ENCODE data around the gene CTBP2. TPM values are rescaled to one million over a fixed set of nuclear protein-coding genes. Genes with fewer than 3 reads are reported as not detected.

Gene CTBP2
- total RNA-seq, 1 donor from 2014 or later: 55.2 TPM

GRCh38 chr10:124994573-124995473 lies 165.5 kb downstream of the CTBP2 start:
- Mint-ChIP-seq H3K4me3 (no peak overlapping the region), H3K4me1 (peaks cover 3% of the 10 kb centered on the region), H3K9me3 (no peaks in the 10 kb centered on the region), H3K27me3 (ENCODE audit: insufficient read depth, low read depth) (peaks cover 2% of the 10 kb centered on the region), H3K27ac (no peak overlapping the region), H3K36me3 (peaks cover 39% of the 10 kb centered on the region)
- Histone ChIP-seq H4K20me1 (ENCODE audit: low read depth) (peaks cover 18% of the 10 kb centered on the region), H3K4me1 (no peaks in the 10 kb centered on the region), H3K4me3 (no peak overlapping the region), H3K9ac (no peak overlapping the region), H3K4me2 (no peak overlapping the region), H3K9me3 (ENCODE audit: low read depth) (no peaks in the 10 kb centered on the region), H3K27ac (no peak overlapping the region), H3K79me2 (ENCODE audit: low read depth) (peaks cover 2% of the 10 kb centered on the region), H3K27me3 (no peaks in the 10 kb centered on the region), H3K36me3 (peaks cover 6% of the 10 kb centered on the region), H2AFZ (replicated peaks) (no peak overlapping the region), H3F3A (ENCODE audit: low read depth) (peaks cover 18% of the 10 kb centered on the region)
- no peak for TF ChIP-seq EZH2 (IDR thresholded peaks at IDR 0.05)
- TF ChIP-seq, protein P1, sequence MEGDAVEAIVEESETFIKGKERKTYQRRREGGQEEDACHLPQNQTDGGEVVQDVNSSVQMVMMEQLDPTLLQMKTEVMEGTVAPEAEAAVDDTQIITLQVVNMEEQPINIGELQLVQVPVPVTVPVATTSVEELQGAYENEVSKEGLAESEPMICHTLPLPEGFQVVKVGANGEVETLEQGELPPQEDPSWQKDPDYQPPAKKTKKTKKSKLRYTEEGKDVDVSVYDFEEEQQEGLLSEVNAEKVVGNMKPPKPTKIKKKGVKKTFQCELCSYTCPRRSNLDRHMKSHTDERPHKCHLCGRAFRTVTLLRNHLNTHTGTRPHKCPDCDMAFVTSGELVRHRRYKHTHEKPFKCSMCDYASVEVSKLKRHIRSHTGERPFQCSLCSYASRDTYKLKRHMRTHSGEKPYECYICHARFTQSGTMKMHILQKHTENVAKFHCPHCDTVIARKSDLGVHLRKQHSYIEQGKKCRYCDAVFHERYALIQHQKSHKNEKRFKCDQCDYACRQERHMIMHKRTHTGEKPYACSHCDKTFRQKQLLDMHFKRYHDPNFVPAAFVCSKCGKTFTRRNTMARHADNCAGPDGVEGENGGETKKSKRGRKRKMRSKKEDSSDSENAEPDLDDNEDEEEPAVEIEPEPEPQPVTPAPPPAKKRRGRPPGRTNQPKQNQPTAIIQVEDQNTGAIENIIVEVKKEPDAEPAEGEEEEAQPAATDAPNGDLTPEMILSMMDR (IDR thresholded peaks at IDR 0.05): no peak
- no peak for DNase-seq (ENCODE audit: low spot score)

DNA sequence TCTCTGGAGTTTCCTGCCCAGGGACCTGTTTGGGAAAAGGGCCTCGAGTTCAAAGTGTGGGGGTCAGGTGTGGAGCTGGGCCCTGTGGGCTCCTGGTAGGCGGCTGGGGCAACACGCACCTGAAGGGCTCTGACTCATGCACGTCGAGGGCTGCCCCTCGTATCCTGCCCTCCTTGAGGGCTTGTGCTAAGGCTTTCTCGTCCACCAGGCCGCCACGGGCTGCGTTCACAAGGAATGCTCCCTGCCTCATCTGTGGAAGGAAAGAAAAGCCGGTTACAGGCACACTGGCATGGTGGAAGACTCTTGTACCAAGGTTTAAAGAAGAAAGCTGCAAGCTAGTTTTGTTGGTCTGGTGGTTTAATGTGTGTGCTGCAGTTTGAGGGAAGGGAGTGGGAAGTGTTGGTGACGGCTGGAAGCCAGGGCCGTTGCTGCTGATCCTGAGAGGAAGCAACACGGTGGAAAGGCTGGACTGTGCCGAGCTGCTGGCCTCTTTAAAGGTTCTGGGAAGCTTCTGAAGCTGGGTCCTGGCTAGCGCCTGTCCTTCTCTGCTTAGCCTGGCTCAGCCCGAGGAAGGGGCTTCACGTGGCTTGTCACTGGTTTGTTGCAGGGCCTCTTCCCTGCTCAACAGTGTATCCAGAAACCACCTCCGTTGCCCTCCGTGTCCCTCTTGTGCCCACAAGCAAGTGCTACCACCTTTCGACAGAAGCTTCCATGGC lies 166.5 kb downstream of the CTBP2 start:
- H3K9me3 Mint-ChIP-seq: no peaks in the 10 kb centered on the region
- H3K36me3 ChIP-seq: peaks cover 6% of the 10 kb centered on the region
- peaks cover 45% of the 10 kb centered on the region for H3K36me3 Mint-ChIP-seq
- no peaks in the 10 kb centered on the region for H3K4me1 ChIP-seq
- peaks cover 18% of the 10 kb centered on the region for H3F3A ChIP-seq (ENCODE audit: low read depth)
- H3K4me3 ChIP-seq: no peak overlapping the region
- no peak overlapping the region for H2AFZ ChIP-seq (replicated peaks)
- H3K79me2 ChIP-seq (ENCODE audit: low read depth): no peaks in the 10 kb centered on the region
- H3K27me3 ChIP-seq: no peaks in the 10 kb centered on the region
- H3K9me3 ChIP-seq (ENCODE audit: low read depth): no peaks in the 10 kb centered on the region
- H3K4me1 Mint-ChIP-seq: no peaks in the 10 kb centered on the region
- no peak overlapping the region for H3K9ac ChIP-seq
- no peak for DNase-seq (ENCODE audit: low spot score)
- H3K4me2 ChIP-seq: no peak overlapping the region
- H3K27ac ChIP-seq: no peak overlapping the region
- TF ChIP-seq EZH2 (IDR thresholded peaks at IDR 0.05) (no peak), EZH2phosphoT487 (IDR thresholded peaks at IDR 0.05) (no peak)
- TF ChIP-seq, protein P1 (IDR thresholded peaks at IDR 0.05): no peak
- peaks cover 9% of the 10 kb centered on the region for H4K20me1 ChIP-seq (ENCODE audit: low read depth)
- no peak overlapping the region for H3K4me3 Mint-ChIP-seq
- peaks cover 2% of the 10 kb centered on the region for H3K27me3 Mint-ChIP-seq (ENCODE audit: insufficient read depth, low read depth)
- no peak overlapping the region for H3K27ac Mint-ChIP-seq

DNA sequence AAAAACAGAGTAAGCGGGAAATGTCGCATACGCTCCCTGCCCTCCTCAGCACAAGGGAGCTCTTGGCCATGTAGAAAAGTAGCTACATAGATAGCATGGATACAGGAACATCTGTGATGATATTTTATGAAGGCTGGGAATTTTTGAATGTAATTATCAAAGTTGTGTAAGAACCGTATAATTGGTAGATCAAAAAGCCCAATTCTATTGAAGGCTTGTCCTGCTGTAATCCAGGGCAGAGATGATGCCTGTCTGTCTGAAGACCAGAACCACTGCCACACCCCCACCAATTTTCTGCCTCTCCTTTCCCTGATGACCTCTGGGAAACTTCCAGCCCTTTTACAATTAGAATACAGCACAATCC lies 167.0 kb downstream of the CTBP2 start:
- Histone ChIP-seq H4K20me1 (ENCODE audit: low read depth) (peaks cover 5% of the 10 kb centered on the region), H3K4me3 (no peak overlapping the region), H3K9ac (no peak overlapping the region), H3K9me3 (ENCODE audit: low read depth) (no peaks in the 10 kb centered on the region), H3K27ac (no peak overlapping the region), H2AFZ (replicated peaks) (no peak overlapping the region), H3K4me2 (no peak overlapping the region), H3F3A (ENCODE audit: low read depth) (peaks cover 18% of the 10 kb centered on the region), H3K27me3 (no peaks in the 10 kb centered on the region), H3K4me1 (no peaks in the 10 kb centered on the region), H3K36me3 (peaks cover 6% of the 10 kb centered on the region), H3K79me2 (ENCODE audit: low read depth) (no peaks in the 10 kb centered on the region)
- peaks cover 2% of the 10 kb centered on the region for H3K27me3 Mint-ChIP-seq (ENCODE audit: insufficient read depth, low read depth)
- H3K4me3 Mint-ChIP-seq: no peak overlapping the region
- TF ChIP-seq EZH2phosphoT487 (IDR thresholded peaks at IDR 0.05) (no peak), EZH2 (IDR thresholded peaks at IDR 0.05) (no peak)
- TF ChIP-seq, protein P1 (IDR thresholded peaks at IDR 0.05): no peak
- H3K27ac Mint-ChIP-seq: peak overlapping the region; percentile 25
- H3K36me3 Mint-ChIP-seq: peaks cover 49% of the 10 kb centered on the region
- no peak for DNase-seq (ENCODE audit: low spot score)
- no peaks in the 10 kb centered on the region for H3K9me3 Mint-ChIP-seq
- no peaks in the 10 kb centered on the region for H3K4me1 Mint-ChIP-seq

All from neural progenitor cell (in vitro differentiated cells).